CD14-positive monocyte (primary cell): ENCODE measurements around the gene NUP62. TPM values are rescaled to one million over a fixed set of nuclear protein-coding genes. Genes with fewer than 3 reads are reported as not detected.
A peak's percentile ranks its signal among the peaks of the same experiment; 100 is the strongest.

Experiments used
- DNase-seq, 3 donors: peaks; one replicate each; pipeline ENCODE4 v3.0.0-alpha.2; 2011 to 2022
- H2AFZ ChIP-seq: 2 replicates; pipeline ENCODE4 v1.6.0; 2012; ENCODE audit warnings: mild to moderate bottlenecking, low read depth, low read length, inconsistent platforms; ENCODE audit not compliant: insufficient read depth, poor library complexity, severe bottlenecking
- H3K27ac ChIP-seq, 2 donors: 1 replicate in 1 of 2; 2 replicates in 1 of 2; pipeline ENCODE4 v1.5.1; 2012 to 2013; ENCODE audit warnings: low read length in 2 of 2, control low read depth in 1 of 2, inconsistent platforms in 1 of 2, low read depth in 1 of 2, mild to moderate bottlenecking in 1 of 2
- H3K27me3 ChIP-seq, 2 donors: one replicate each; pipeline versions ENCODE4 v1.6.0 to v1.6.1; 2011 to 2013; ENCODE audit warnings: low read length in 2 of 2; ENCODE audit not compliant: control insufficient read depth in 2 of 2, insufficient read depth in 2 of 2
- H3K36me3 ChIP-seq, 2 donors: replicated peaks in 1 of 2; 1 replicate in 1 of 2; 2 replicates in 1 of 2; pipeline versions ENCODE4 v1.5.1 to v1.6.1; 2012 to 2013; ENCODE audit warnings: low read length in 2 of 2, control low read depth in 1 of 2, inconsistent platforms in 1 of 2, mild to moderate bottlenecking in 1 of 2; ENCODE audit not compliant: insufficient read depth in 2 of 2, control insufficient read depth in 1 of 2
- H3K4me1 ChIP-seq, 2 donors: 1 replicate in 1 of 2; 2 replicates in 1 of 2; pipeline versions ENCODE4 v1.5.1 to v1.6.1; 2012 to 2013; ENCODE audit warnings: low read length in 2 of 2, control low read depth in 1 of 2, inconsistent platforms in 1 of 2, mild to moderate bottlenecking in 1 of 2, moderate library complexity in 1 of 2; ENCODE audit not compliant: insufficient read depth in 2 of 2, control insufficient read depth in 1 of 2
- H3K4me2 ChIP-seq: replicated peaks from 2 replicates; pipeline ENCODE3; 2012; ENCODE audit warnings: low read length, moderate library complexity, mild to moderate bottlenecking; ENCODE audit not compliant: poor library complexity, severe bottlenecking; ENCODE audit errors: extremely low read depth
- H3K4me3 ChIP-seq, 3 experiments: fragments of 200-600 bp in 1 of 3; sonication (generic) in 1 of 3; replicated peaks in 1 of 3; 1 replicate in 2 of 3; 2 replicates in 1 of 3; pipeline ENCODE4 v1.5.1; 2011 to 2013; ENCODE audit warnings: low read length in 3 of 3, mild to moderate bottlenecking in 3 of 3, control low read depth in 2 of 3, low read depth in 2 of 3, inconsistent platforms in 1 of 3, moderate library complexity in 1 of 3
- H3K79me2 ChIP-seq: 2 replicates; pipeline ENCODE4 v1.6.0; 2012; ENCODE audit warnings: mild to moderate bottlenecking, control low read depth, inconsistent platforms, low read length, moderate library complexity; ENCODE audit not compliant: insufficient read depth
- H3K9ac ChIP-seq: 2 replicates; pipeline ENCODE4 v1.6.0; 2017; ENCODE audit warnings: low read length, mild to moderate bottlenecking; ENCODE audit not compliant: insufficient read depth, poor library complexity, severe bottlenecking
- H3K9me3 ChIP-seq, 2 donors: replicated peaks in 1 of 2; 1 replicate in 1 of 2; 2 replicates in 1 of 2; pipeline versions ENCODE4 v1.5.1 to v1.6.1; 2012 to 2013; ENCODE audit warnings: low read length in 2 of 2, control low read depth in 1 of 2; ENCODE audit not compliant: control insufficient read depth in 1 of 2, insufficient read depth in 1 of 2
- H4K20me1 ChIP-seq: 2 replicates; pipeline ENCODE4 v1.6.0; 2012; ENCODE audit warnings: mild to moderate bottlenecking, low read length, control low read depth, moderate library complexity; ENCODE audit not compliant: insufficient read depth
- H3K27ac Mint-ChIP-seq, 7 donors: one replicate each; pipeline ENCODE4 v1.8.0; 2020; ENCODE audit warnings: mild to moderate bottlenecking in 7 of 7, mixed read lengths in 7 of 7, moderate library complexity in 6 of 7, inconsistent platforms in 2 of 7
- H3K27me3 Mint-ChIP-seq, 3 donors: one replicate each; pipeline ENCODE4 v1.8.0; 2021 to 2022; ENCODE audit warnings: low read depth in 3 of 3, mild to moderate bottlenecking in 3 of 3, mixed read lengths in 3 of 3, moderate library complexity in 3 of 3, inconsistent platforms in 1 of 3
- H3K36me3 Mint-ChIP-seq, 2 donors: one replicate each; pipeline ENCODE4 v1.8.0; 2020; ENCODE audit warnings: mixed read lengths in 2 of 2, inconsistent platforms in 1 of 2, mild to moderate bottlenecking in 1 of 2
- H3K4me1 Mint-ChIP-seq: one replicate; pipeline ENCODE4 v1.8.0; 2020; ENCODE audit warnings: mild to moderate bottlenecking, mixed read lengths
- H3K4me3 Mint-ChIP-seq, 2 donors: one replicate each; pipeline ENCODE4 v1.8.0; 2020; ENCODE audit warnings: mild to moderate bottlenecking in 2 of 2, mixed read lengths in 2 of 2, moderate library complexity in 1 of 2
- H3K9me3 Mint-ChIP-seq, 7 donors: one replicate each; pipeline ENCODE4 v1.8.0; 2020 to 2022; ENCODE audit warnings: mixed read lengths in 7 of 7, mild to moderate bottlenecking in 6 of 7, moderate library complexity in 6 of 7, inconsistent platforms in 2 of 7
- WGBS: methylation state at CpG from one replicate; pipeline ENCODE4 v1.1.5; 2013; ENCODE audit warnings: missing lambda C conversion rate; ENCODE audit not compliant: insufficient coverage; 5-methylcytosine and 5-hydroxymethylcytosine counted together
- intact Hi-C, 2 donors: fragments of 100-400 bp; cut with micrococcal nuclease; formaldehyde crosslinking; loops; one replicate each; pipeline versions ENCODE4 v1.15.0 to v1.15.1; 2023
- polyA plus RNA-seq, 3 donors: library from polyadenylated mRNA; depleted of rRNA in 1 of 3; unstranded in 2 of 3; stranded (reverse) in 1 of 3; fragments of 300-500 nt in 2 of 3; fragments of >200 nt in 1 of 3; fragmentation: Illumina TruSeq in 2 of 3; gene quantifications; 1 replicate in 2 of 3; 2 replicates in 1 of 3; pipeline ENCODE4 v1.2.3, GENCODE V29; 2012 to 2021
- TF ChIP-seq, protein P1 (sequence below): fragments of 200-600 bp; IDR thresholded peaks from one replicate; pipeline ENCODE4 v1.8.0; 2022; ENCODE audit warnings: antibody characterized with exemption, mild to moderate bottlenecking

Gene NUP62
- polyA plus RNA-seq, 3 donors: 32.3 to 62.2 (median 48.6) TPM

DNA sequence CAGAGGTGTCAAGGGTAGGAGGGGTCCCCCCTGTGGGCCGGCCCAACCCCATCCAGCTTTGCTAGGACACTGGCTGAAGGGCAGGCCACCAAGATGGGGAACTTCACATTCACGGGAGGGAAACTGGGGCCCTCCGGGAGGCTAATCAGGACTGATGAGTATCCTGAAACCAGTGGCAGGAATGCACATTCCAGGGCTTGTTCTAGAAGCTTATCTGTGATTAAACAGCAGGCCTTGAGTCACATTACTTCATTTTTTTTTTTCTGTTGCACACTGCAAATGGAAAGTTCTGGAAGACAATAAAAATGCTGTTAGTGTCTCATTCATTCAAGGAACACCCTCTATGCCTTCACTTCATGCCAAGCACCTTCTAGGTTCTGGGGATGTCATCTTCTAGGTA lies 47.2 kb upstream of the NUP62 start:
- Histone ChIP-seq H3K27ac (no peak overlapping the region), H2AFZ (no peak overlapping the region), H3K36me3 (peaks cover 51 to 76% of the 10 kb centered on the region in 2 donors), H3K79me2 (no peaks in the 10 kb centered on the region), H4K20me1 (peaks cover 43% of the 10 kb centered on the region), H3K4me1 (peaks cover 28 to 33% of the 10 kb centered on the region in 2 donors), H3K27me3 (no peaks in the 10 kb centered on the region), H3K9ac (no peak overlapping the region), H3K4me2 (no peak overlapping the region), H3K9me3 (no peaks in the 10 kb centered on the region), H3K4me3 (no peak overlapping the region)
- intact Hi-C loops: no loop called here
- Mint-ChIP-seq H3K27me3 (peaks cover 1 to 10% (median 6%) of the 10 kb centered on the region in 3 donors), H3K4me1 (peaks cover 22% of the 10 kb centered on the region), H3K9me3 (peaks cover 0 to 4% (median 0%) of the 10 kb centered on the region in 7 donors), H3K27ac (peak overlapping the region in 1 of 7 donors; percentile 65), H3K4me3 (no peak overlapping the region), H3K36me3 (peaks cover 73 to 81% of the 10 kb centered on the region in 2 donors)
- DNase-seq: no peak
- 100% methylated on average over 2 of the region's 3 CpGs for WGBS
- TF ChIP-seq, protein P1, sequence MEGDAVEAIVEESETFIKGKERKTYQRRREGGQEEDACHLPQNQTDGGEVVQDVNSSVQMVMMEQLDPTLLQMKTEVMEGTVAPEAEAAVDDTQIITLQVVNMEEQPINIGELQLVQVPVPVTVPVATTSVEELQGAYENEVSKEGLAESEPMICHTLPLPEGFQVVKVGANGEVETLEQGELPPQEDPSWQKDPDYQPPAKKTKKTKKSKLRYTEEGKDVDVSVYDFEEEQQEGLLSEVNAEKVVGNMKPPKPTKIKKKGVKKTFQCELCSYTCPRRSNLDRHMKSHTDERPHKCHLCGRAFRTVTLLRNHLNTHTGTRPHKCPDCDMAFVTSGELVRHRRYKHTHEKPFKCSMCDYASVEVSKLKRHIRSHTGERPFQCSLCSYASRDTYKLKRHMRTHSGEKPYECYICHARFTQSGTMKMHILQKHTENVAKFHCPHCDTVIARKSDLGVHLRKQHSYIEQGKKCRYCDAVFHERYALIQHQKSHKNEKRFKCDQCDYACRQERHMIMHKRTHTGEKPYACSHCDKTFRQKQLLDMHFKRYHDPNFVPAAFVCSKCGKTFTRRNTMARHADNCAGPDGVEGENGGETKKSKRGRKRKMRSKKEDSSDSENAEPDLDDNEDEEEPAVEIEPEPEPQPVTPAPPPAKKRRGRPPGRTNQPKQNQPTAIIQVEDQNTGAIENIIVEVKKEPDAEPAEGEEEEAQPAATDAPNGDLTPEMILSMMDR: no peak

DNA sequence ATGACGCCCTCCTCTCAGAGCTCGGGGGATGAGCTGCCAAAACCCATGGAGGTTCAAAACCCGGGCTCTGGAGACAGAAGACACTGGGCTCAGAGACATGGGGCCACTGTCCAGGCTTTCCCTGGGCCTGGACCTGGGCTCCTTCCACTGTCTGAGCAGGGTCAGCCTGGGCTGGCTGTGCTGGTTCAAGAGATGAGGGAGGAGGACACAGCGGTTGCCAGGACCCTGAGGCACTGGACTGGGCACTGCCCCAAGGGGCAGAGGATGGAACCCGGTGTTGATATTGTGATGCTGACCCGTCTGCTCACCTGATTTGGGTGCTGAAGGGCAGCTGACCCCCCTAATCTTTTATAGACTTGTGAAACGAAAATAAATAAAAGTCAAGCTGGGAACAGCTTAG lies 45.7 kb upstream of the NUP62 start:
- no peaks in the 10 kb centered on the region for H3K27me3 ChIP-seq
- no peaks in the 10 kb centered on the region for H3K9me3 ChIP-seq
- no peaks in the 10 kb centered on the region for H3K79me2 ChIP-seq
- Mint-ChIP-seq H3K9me3 (peaks cover 0 to 4% (median 0%) of the 10 kb centered on the region in 7 donors), H3K4me3 (no peak overlapping the region), H3K36me3 (peaks cover 63 to 67% of the 10 kb centered on the region in 2 donors), H3K27ac (peak overlapping the region in 1 of 7 donors; percentile 24), H3K27me3 (peaks cover 1 to 12% (median 6%) of the 10 kb centered on the region in 3 donors), H3K4me1 (peaks cover 25% of the 10 kb centered on the region)
- peaks cover 31 to 40% of the 10 kb centered on the region in 2 donors for H3K4me1 ChIP-seq
- intact Hi-C loops: no loop called here
- no peak overlapping the region for H3K9ac ChIP-seq
- H4K20me1 ChIP-seq: peaks cover 43% of the 10 kb centered on the region
- DNase-seq: no peak
- WGBS: 100% methylated on average over 4 of the region's 7 CpGs
- H3K4me2 ChIP-seq: no peak overlapping the region
- no peak overlapping the region for H2AFZ ChIP-seq
- TF ChIP-seq, protein P1: no peak
- no peak overlapping the region for H3K27ac ChIP-seq
- no peak overlapping the region for H3K4me3 ChIP-seq
- peaks cover 49 to 61% of the 10 kb centered on the region in 2 donors for H3K36me3 ChIP-seq
